Neural cell (in vitro differentiated cells): ENCODE data around the gene DOHH. TPM values are rescaled to one million over a fixed set of nuclear protein-coding genes. Genes with fewer than 3 reads are reported as not detected.

Experiments used
- H2AFZ ChIP-seq: fragments of 200-600, 300-800 bp; sonication (generic), shearing (Covaris generic); 2 replicates; pipeline ENCODE4 v1.6.0; 2014; ENCODE audit warnings: low read depth, mild to moderate bottlenecking, antibody characterized with exemption, low read length, moderate library complexity
- H3F3A ChIP-seq: fragments of 200-600 bp; shearing (Covaris generic); 2 replicates; pipeline ENCODE4 v1.6.1; 2016; ENCODE audit warnings: mild to moderate bottlenecking, moderate library complexity, mixed read lengths, antibody characterized with exemption, low read length; ENCODE audit not compliant: insufficient read depth, poor library complexity, severe bottlenecking
- H3K27ac ChIP-seq: fragments of 200-600, 300-800 bp; sonication (generic), shearing (Covaris generic); 2 replicates; pipeline ENCODE4 v1.5.1; 2014; ENCODE audit warnings: mild to moderate bottlenecking, low read length, moderate library complexity
- H3K27me3 ChIP-seq: fragments of 300-800, 200-600 bp; sonication (generic), shearing (Covaris generic); 2 replicates; pipeline ENCODE4 v1.6.0; 2014; ENCODE audit warnings: mild to moderate bottlenecking, low read depth, low read length, moderate library complexity; ENCODE audit not compliant: insufficient read depth
- H3K36me3 ChIP-seq: fragments of 300-800, 200-600 bp; sonication (generic), shearing (Covaris generic); 2 replicates; pipeline ENCODE4 v1.5.1; 2014; ENCODE audit warnings: mild to moderate bottlenecking, antibody characterized with exemption, low read length, moderate library complexity; ENCODE audit not compliant: insufficient read depth
- H3K4me2 ChIP-seq: fragments of 300-800, 200-600 bp; sonication (generic), shearing (Covaris generic); 2 replicates; pipeline ENCODE4 v1.6.0; 2014; ENCODE audit warnings: mild to moderate bottlenecking, low read length
- H3K4me3 ChIP-seq: fragments of 300-800, 200-600 bp; sonication (generic), shearing (Covaris generic); 2 replicates; pipeline ENCODE4 v1.5.1; 2014; ENCODE audit warnings: mild to moderate bottlenecking, low read length, moderate library complexity
- H3K79me2 ChIP-seq: fragments of 200-600 bp; shearing (Covaris generic); replicated peaks from 2 replicates; pipeline ENCODE4 v1.6.0; 2014; ENCODE audit warnings: mild to moderate bottlenecking, low read length, moderate library complexity; ENCODE audit not compliant: insufficient read depth
- H3K9ac ChIP-seq: fragments of 300-800, 200-600 bp; sonication (generic), shearing (Covaris generic); 2 replicates; pipeline ENCODE4 v1.6.1; 2016; ENCODE audit warnings: mild to moderate bottlenecking, low read length, mixed read lengths
- H3K9me2 ChIP-seq: fragments of 200-600 bp; shearing (Covaris generic); 2 replicates; pipeline ENCODE4 v1.6.1; 2016; ENCODE audit warnings: mild to moderate bottlenecking, low read length, mixed read lengths; ENCODE audit not compliant: insufficient read depth
- H3K9me3 ChIP-seq: fragments of 200-600, 300-800 bp; sonication (generic), shearing (Covaris generic); 2 replicates; pipeline ENCODE4 v1.6.1; 2016; ENCODE audit warnings: mild to moderate bottlenecking, mixed run types, low read length, moderate library complexity, mixed read lengths
- H4K20me1 ChIP-seq: fragments of 200-600 bp; shearing (Covaris generic); 2 replicates; pipeline ENCODE4 v1.6.1; 2016; ENCODE audit warnings: mild to moderate bottlenecking, mixed run types; ENCODE audit not compliant: insufficient read depth
- CTCF ChIP-seq: fragments of 450-650 bp; IDR thresholded peaks from 2 replicates; pipeline ENCODE4 v1.5.1; 2014; ENCODE audit warnings: antibody characterized with exemption, mild to moderate bottlenecking, moderate library complexity; ENCODE audit not compliant: poor library complexity, severe bottlenecking
- EP300 ChIP-seq: fragments of 450-650 bp; conservative IDR thresholded peaks from 2 replicates; pipeline ENCODE4 v1.6.1; 2014; ENCODE audit warnings: antibody characterized with exemption, mild to moderate bottlenecking, moderate library complexity; ENCODE audit not compliant: poor library complexity, severe bottlenecking
- EZH2 ChIP-seq: fragments of 200-600, 300-800 bp; shearing (Covaris generic), sonication (generic); IDR thresholded peaks from 2 replicates; pipeline ENCODE4 v1.6.1; 2014; ENCODE audit warnings: antibody characterized with exemption, low read length, borderline replicate concordance, mild to moderate bottlenecking; ENCODE audit not compliant: insufficient read depth, poor library complexity, severe bottlenecking
- MXI1 ChIP-seq: fragments of 450-650 bp; conservative IDR thresholded peaks from 2 replicates; pipeline ENCODE4 v1.6.1; 2014; ENCODE audit warnings: antibody characterized with exemption, mild to moderate bottlenecking; ENCODE audit not compliant: poor library complexity, severe bottlenecking
- POLR2AphosphoS5 ChIP-seq: IDR thresholded peaks from 2 replicates; pipeline ENCODE4 v1.6.1; 2012
- RAD21 ChIP-seq: fragments of 450-650 bp; conservative IDR thresholded peaks from 2 replicates; pipeline ENCODE4 v1.6.1; 2014; ENCODE audit warnings: antibody characterized with exemption, mild to moderate bottlenecking, moderate library complexity
- REST ChIP-seq: IDR thresholded peaks from 2 replicates; pipeline ENCODE4 v1.6.1; 2012; ENCODE audit warnings: borderline replicate concordance
- SMC3 ChIP-seq: fragments of 450-650 bp; conservative IDR thresholded peaks from 2 replicates; pipeline ENCODE4 v1.6.1; 2014; ENCODE audit warnings: antibody characterized with exemption, mild to moderate bottlenecking, moderate library complexity; ENCODE audit not compliant: poor library complexity
- TAF1 ChIP-seq: IDR thresholded peaks from 2 replicates; pipeline ENCODE4 v1.6.1; 2012; ENCODE audit warnings: low read depth
- polyA plus RNA-seq: library from polyadenylated mRNA; depleted of rRNA; stranded (reverse); fragments of >200 nt; gene quantifications from 2 replicates; pipeline ENCODE4 v1.2.3, GENCODE V29; 2014

DOHH gene
- polyA plus RNA-seq, 1 donor from 2014 or later: 20.3 TPM

- no peak overlapping the region for H2AFZ ChIP-seq
- H3K79me2 ChIP-seq: peaks cover 31% of the 10 kb centered on the region
- H3K4me3 ChIP-seq: no peak overlapping the region
- H3K9me2 ChIP-seq: no peaks in the 10 kb centered on the region
- no peaks in the 10 kb centered on the region for H3F3A ChIP-seq
- H3K4me2 ChIP-seq: no peak overlapping the region
- H3K36me3 ChIP-seq: no peaks in the 10 kb centered on the region
- H3K9ac ChIP-seq: no peak overlapping the region
- no peaks in the 10 kb centered on the region for H3K27me3 ChIP-seq
- no peaks in the 10 kb centered on the region for H4K20me1 ChIP-seq
- H3K27ac ChIP-seq: no peak overlapping the region
- H3K9me3 ChIP-seq: no peaks in the 10 kb centered on the region
- TF ChIP-seq POLR2AphosphoS5: no peak
- no peak for TF ChIP-seq EZH2
- TF ChIP-seq SMC3: no peak
- no peak for TF ChIP-seq MXI1
- no peak for TF ChIP-seq RAD21
- no peak for TF ChIP-seq REST
- TF ChIP-seq TAF1: no peak
- TF ChIP-seq EP300: no peak
- TF ChIP-seq CTCF: no peak
These were observed 2.6 kb upstream of the DOHH start for GRCh38 chr19:3503036-3503572.

GRCh38 chr19:3501780-3502179 lies 1.3 kb upstream of the DOHH start:
- TF ChIP-seq MXI1: no peak
- no peak for TF ChIP-seq SMC3
- no peak for TF ChIP-seq RAD21
- TF ChIP-seq REST: no peak
- no peak for TF ChIP-seq POLR2AphosphoS5
- TF ChIP-seq EZH2: no peak
- TF ChIP-seq EP300: no peak
- TF ChIP-seq CTCF: no peak
- TF ChIP-seq TAF1: no peak
- Histone ChIP-seq H4K20me1 (no peaks in the 10 kb centered on the region), H3K36me3 (no peaks in the 10 kb centered on the region), H3K79me2 (peaks cover 21% of the 10 kb centered on the region), H2AFZ (no peak overlapping the region), H3K9me2 (no peaks in the 10 kb centered on the region), H3K27me3 (no peaks in the 10 kb centered on the region), H3K9ac (no peak overlapping the region), H3F3A (no peaks in the 10 kb centered on the region), H3K4me2 (no peak overlapping the region), H3K27ac (no peak overlapping the region), H3K9me3 (no peaks in the 10 kb centered on the region), H3K4me3 (no peak overlapping the region)
